ENCODE data around the gene CSNK1D.

DNA sequence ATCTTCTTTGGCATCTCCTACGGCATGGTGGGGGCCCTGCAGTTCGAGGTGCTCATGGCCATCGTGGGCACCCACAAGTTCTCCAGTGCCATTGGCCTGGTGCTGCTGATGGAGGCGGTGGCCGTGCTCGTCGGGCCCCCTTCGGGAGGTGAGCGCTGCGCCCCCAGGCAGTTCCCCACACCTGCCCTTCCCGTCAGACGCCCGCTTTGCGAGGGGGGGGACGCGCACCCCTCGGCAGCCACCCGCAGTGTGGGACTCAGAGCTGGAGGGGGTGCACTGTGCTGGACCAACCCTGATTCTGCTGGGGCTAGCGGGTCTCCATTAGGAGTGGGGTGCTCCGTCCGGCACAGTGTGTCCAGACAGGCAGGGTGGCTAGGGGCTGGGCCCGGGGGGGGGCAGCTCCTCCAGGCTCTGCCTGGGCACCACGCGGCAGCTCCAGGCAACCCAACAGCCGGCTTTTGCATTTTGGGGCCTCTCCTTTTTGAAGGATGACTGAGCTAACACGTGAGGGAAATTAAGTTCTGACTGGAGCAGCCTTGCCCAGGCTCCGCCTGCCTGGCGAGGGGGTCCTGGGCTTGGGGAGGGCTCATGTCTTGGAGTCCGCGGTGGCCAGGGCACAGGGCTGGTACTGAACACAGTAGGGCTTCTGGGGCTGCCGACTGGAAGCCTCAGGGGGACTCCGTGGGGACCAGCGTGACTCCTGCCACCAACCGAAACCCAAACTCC lies 35.6 kb downstream of the CSNK1D start:
- TF ChIP-seq, protein P1, sequence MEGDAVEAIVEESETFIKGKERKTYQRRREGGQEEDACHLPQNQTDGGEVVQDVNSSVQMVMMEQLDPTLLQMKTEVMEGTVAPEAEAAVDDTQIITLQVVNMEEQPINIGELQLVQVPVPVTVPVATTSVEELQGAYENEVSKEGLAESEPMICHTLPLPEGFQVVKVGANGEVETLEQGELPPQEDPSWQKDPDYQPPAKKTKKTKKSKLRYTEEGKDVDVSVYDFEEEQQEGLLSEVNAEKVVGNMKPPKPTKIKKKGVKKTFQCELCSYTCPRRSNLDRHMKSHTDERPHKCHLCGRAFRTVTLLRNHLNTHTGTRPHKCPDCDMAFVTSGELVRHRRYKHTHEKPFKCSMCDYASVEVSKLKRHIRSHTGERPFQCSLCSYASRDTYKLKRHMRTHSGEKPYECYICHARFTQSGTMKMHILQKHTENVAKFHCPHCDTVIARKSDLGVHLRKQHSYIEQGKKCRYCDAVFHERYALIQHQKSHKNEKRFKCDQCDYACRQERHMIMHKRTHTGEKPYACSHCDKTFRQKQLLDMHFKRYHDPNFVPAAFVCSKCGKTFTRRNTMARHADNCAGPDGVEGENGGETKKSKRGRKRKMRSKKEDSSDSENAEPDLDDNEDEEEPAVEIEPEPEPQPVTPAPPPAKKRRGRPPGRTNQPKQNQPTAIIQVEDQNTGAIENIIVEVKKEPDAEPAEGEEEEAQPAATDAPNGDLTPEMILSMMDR (IDR thresholded peaks at IDR 0.05; ENCODE audit: borderline replicate concordance, extremely low read depth, low read length, poor library complexity, severe bottlenecking): no peak
- no peak for TF ChIP-seq EZH2 (IDR thresholded peaks at IDR 0.05; ENCODE audit: borderline replicate concordance, low read depth, low read length, severe bottlenecking)
